ENCODE measurements around the gene CDH4.
"Not testable (repeated sequence)": the region's sequence is repeated elsewhere in the genome, so short reads cannot be mapped to it uniquely, and the experiment has no call there.

CDH4 gene

DNA sequence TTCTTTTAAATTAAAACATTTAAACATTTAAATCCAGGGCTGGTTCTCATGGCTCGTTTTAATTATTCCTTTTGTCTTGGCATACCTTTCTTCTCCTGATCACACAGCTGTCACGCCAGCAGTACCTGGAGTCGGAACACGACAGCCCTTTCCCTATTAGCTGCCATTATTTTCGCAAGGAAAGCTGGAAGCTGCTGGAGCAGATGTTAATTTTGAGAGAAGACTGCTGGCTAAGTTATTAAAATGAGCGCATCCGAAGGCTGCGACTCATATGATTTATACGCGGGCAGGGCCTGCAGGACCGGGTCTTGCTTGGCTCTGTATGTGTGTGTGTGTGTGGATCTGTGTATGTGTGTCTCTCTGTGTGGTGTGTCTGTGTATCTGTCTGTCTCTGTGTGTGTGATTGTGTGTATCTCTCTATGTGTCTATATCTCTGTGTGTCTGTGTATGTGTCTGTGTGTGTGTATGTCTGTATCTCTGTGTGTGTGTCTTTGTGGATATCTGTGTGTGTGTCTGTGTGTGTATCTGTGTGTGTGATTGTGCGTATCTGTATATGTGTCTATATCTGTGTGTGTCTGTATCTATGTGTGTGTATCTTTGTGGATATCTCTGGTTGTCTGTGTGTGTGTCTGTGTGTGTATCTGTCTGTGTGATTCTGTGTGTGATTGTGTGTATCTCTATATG is 191.5 kb downstream of the CDH4 start:
- no peak for DNase-seq

- no peak for DNase-seq
Measured at GRCh38 chr20:61444637-61445036, 192.6 kb downstream of the CDH4 start.

DNA sequence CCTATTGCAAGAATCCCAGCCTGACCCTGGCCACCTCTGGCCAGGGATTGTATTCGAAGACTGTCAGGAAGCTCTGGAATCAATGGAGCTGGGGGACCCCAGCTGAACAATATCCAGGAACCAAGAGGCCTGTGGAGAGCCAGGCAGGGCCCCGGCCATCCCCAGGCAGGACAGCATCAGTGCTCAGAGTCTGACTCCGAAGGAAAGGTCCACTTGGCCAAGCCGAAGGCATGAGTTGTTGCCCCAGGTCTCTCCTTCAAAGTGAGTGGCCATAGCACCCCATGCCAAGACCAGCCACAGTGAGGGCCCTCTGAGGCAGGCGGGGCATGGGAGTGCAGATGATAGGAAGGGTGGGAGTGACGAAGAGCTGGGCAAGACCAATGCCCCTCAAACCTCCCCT is 193.1 kb downstream of the CDH4 start:
- no peak for DNase-seq

- DNase-seq = no peak
Measured at GRCh38 chr20:61445741-61446140, 193.7 kb downstream of the CDH4 start.

- DNase-seq = no peak
Measured at GRCh38 chr20:61447952-61448351, 195.9 kb downstream of the CDH4 start.

GRCh38 chr20:61448386-61448785 is 196.3 kb downstream of the CDH4 start:
- no peak for DNase-seq

DNA sequence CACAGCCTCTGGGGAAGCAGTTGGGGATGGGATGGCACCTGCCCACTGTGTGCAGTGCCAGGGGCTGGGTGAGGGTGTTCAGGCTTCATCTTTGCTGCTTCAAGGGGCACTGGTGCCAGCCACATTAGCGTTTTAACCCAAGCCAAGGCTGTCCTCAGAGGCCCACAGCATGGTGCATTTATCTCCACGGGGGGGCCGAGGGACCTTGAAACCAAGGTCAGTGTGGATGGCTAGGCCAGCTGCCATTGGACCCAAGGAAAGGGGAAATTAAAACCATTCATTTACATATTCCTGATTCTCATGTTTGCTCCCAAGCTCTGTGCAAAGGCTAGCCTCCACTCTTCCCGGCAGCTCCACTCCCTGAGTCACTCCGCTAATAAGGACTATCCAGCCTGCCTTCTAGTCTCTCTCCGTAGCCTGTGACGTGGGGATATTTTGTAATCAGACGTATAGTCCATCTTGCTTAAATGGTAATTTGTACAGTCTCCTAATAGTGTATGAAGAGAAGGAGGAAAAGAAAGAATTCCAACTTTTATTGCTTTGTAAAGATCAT is 197.1 kb downstream of the CDH4 start:
- no peak for DNase-seq

- DNase-seq = no peak
Measured at GRCh38 chr20:61449916-61450315, 197.9 kb downstream of the CDH4 start.

GRCh38 chr20:61450549-61450948 is 198.5 kb downstream of the CDH4 start:
- no peak for DNase-seq

- no peak for DNase-seq
Measured at GRCh38 chr20:61451009-61451408, 198.9 kb downstream of the CDH4 start.

DNA sequence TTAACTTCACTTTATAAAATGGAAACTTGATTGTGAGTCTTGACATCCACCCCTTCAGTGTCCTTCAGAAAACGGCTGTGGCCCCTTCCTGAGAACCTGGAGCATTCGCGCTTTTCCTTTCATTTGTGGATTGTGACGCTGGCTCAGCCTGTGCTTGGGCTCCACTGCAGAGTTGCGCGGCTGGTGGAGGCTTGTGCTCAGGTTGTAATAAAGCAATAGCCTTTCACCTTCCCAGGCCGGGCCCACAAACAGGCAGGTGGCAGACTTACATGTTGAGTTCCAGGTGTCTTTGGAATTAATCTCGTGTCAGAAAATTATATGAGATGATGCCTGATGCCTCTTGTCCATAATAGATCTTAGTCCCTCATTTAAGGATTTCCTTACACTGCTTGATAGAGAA is 199.9 kb downstream of the CDH4 start:
- no peak for DNase-seq

DNA sequence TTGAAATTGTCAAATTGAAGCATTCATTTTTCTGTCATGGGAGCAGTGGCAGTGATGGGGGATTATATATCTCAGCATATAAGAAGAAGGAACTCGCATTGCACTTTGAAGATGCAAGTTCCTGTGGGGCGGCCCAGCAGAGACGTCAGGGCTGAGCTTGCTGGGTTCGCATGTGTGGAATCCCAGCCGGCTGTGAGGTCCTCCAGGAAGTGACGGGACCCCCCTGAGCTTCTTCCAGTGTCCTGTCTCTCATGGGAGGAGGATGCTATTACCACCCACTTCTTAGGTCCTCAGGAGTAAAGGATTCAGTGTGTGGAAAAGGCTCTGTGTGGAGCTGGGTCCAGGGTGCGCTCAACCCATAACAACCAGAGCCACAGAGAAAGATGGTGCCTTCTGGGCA is 201.2 kb downstream of the CDH4 start:
- DNase-seq = no peak

- not testable (repeated sequence) for DNase-seq
Measured at GRCh38 chr20:61453623-61454022, 201.6 kb downstream of the CDH4 start.

GRCh38 chr20:61454053-61454452 is 202.0 kb downstream of the CDH4 start:
- no peak for DNase-seq

DNA sequence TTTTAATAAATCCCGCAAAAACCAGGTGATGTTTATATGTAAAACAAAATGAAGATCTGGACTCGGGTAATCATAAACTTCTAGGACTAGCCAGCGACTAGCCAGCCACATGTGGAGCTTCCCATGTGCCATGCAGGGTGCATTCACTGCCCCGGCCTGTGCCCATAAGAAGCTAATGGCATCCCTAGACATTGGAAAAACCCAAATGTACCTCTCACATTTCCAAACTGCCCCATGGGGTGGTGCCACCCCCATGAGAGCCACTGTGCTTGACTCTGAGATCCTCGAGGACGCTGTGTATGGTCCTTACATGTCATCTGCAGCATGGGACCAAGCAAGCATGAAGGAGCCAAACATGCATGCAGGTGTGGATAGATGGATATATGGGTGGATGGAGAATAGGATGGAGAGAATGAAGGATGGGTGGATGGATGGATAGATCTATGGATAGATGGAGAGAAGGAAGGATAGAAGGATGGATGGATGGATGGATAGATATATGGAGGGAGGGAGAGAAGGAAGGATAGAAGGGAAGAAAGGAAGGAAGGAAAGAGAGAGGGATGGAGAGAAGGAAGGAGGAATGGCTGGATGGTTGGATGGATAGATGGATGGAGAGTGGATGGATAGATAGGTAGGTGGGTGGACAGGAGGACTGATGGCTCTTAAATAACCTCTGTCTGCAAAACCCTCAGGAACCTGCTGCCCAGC is 203.6 kb downstream of the CDH4 start:
- DNase-seq = no peak

DNA sequence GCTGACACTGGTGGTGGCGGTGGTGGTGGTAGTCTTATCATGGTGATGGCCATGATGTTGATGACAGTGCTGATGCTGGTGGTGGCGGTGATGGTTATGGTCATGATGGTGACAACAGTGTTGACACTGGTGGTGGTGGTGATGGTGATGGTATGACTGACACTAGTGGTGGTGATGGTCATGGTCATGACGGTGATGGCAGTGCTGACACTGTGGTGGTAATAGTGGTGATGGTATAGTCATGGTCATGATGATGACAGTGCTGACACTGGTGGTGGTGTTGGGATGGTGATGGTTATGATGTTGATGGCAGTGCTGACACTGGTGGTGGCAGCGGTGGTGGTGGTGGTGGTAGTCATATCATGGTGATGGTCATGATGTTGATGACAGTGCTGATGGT is 205.7 kb downstream of the CDH4 start:
- no peak for DNase-seq

GRCh38 chr20:61458146-61458746 is 206.2 kb downstream of the CDH4 start:
- no peak for DNase-seq

DNA sequence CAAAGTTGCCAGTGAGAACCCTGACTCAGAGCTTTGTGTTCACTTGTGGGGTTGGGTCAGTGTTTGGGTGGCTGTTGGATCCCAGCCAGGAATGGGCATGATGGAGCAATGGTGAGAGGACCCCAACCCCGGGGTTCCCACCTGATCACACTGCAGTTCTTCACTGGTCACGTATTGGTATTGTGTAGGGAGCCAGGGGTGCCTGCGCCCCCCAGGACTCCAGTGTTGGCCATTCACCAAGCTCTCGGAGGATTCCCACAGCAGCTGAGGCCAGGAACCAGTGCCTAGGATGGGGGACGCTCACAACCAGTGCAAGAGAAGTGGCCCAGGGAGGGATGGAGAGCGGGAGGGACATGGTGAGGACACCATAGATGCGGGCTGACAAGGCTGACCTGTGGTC is 207.2 kb downstream of the CDH4 start:
- DNase-seq = no peak

- DNase-seq = no peak
Measured at GRCh38 chr20:61459705-61460104, 207.6 kb downstream of the CDH4 start.

DNA sequence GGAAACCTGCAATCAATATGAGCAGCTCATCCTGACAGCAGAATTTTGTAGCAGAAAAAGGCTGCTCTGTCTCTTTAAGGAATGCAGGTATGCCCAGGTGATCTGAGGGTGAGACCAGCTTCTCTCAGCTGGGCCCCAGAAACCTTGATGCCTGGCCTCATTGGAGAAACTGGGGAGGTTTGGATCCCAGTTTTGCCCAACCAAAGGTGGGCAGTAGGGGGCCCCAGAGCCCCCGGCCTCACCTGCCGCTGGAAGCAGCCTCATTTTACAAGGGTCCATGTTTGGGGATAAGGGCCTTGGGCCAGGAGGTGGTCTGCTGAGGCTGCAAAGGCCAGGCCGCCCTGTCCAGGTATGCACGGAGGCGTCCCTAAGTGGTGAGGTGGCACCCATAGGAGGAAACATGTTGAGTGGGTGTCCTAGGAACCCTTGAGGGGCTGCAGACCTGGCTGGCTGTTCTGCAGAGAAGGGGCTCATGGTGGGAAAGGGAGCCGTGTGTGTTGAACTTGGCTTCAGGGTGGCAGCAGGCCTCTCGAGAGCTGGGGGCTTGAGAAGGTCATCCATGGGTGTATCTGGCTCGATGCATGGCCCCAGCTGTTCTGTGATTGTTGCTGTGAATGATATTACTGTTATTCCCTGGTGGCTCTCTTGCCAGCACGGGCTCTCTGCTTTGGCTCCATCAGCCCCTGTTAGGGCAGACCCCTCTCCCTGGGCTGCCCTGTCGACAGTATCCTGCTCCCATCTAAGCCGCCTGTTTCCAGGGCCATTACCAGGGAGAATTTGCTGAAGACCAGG is 208.4 kb downstream of the CDH4 start:
- DNase-seq = no peak

DNA sequence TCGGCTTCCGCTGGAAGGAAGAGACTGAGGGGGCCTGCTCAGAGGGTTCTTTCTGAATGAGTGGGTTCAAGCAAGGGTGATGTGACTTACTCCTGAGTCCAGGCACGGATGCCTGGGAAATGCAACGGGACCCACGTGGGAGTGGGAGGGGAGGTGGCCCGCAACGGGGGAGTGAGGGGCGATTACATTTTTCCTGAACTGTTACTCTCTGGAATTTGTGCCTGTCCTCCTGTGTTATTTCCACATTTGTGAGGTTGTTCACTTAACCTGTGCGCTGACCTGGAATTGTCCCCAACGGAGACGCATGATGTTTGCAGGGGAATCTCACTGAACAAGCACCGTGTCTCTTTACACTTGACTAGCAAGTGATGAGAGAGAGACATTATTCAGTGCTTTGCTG is 209.4 kb downstream of the CDH4 start:
- DNase-seq = no peak

- no peak for DNase-seq
Measured at GRCh38 chr20:61464307-61465303, 212.5 kb downstream of the CDH4 start.
